Astrocyte of the hippocampus (primary cell): ENCODE data around the gene PRSS12.
"Not testable (repeated sequence)": the region's sequence is repeated elsewhere in the genome, so short reads cannot be mapped to it uniquely, and the experiment has no call there.

Source experiments
- DNase-seq: peaks from one replicate; pipeline ENCODE4 v3.0.0; 2011; ENCODE audit warnings: low read depth, low spot score

The PRSS12 gene

GRCh38 chr4:118322831-118323502, 29.8 kb downstream of the PRSS12 start:
- no peak for DNase-seq

GRCh38 chr4:118318931-118319330, 33.9 kb downstream of the PRSS12 start:
- no peak for DNase-seq

- no peak for DNase-seq
These were observed 35.1 kb downstream of the PRSS12 start for GRCh38 chr4:118317691-118318090.

GRCh38 chr4:118314221-118314620, 38.6 kb downstream of the PRSS12 start:
- DNase-seq: no peak

GRCh38 chr4:118313098-118313497, 39.7 kb downstream of the PRSS12 start:
- DNase-seq: no peak

GRCh38 chr4:118308306-118309030, 44.3 kb downstream of the PRSS12 start:
- DNase-seq: no peak

- DNase-seq: no peak
These were observed 45.2 kb downstream of the PRSS12 start for GRCh38 chr4:118307643-118308042.

- not testable (repeated sequence) for DNase-seq
These were observed 53.2 kb downstream of the PRSS12 start for GRCh38 chr4:118299619-118300018.

- no peak for DNase-seq
These were observed 56.1 kb downstream of the PRSS12 start for GRCh38 chr4:118296729-118297128.

- no peak for DNase-seq
These were observed 61.9 kb downstream of the PRSS12 start for GRCh38 chr4:118290951-118291350.

- DNase-seq: no peak
These were observed 63.0 kb downstream of the PRSS12 start for GRCh38 chr4:118289794-118290193.

- no peak for DNase-seq
These were observed 64.9 kb downstream of the PRSS12 start for GRCh38 chr4:118287711-118288451.

GRCh38 chr4:118286685-118287084, 66.1 kb downstream of the PRSS12 start:
- DNase-seq: no peak

GRCh38 chr4:118285931-118286330, 66.9 kb downstream of the PRSS12 start:
- no peak for DNase-seq

GRCh38 chr4:118284169-118284568, 68.6 kb downstream of the PRSS12 start:
- DNase-seq: no peak

GRCh38 chr4:118282692-118283091, 70.1 kb downstream of the PRSS12 start:
- DNase-seq: no peak

GRCh38 chr4:118281611-118282442, 71.0 kb downstream of the PRSS12 start:
- peak; percentile 77 for DNase-seq

- peak; percentile 77 for DNase-seq
These were observed 72.1 kb downstream of the PRSS12 start for GRCh38 chr4:118280501-118281218.

- DNase-seq: no peak
These were observed 72.8 kb downstream of the PRSS12 start for GRCh38 chr4:118279920-118280432.

GRCh38 chr4:118279328-118279727, 73.5 kb downstream of the PRSS12 start:
- DNase-seq: peak; percentile 16
